ENCODE data around the gene CFB.
"Not testable (repeated sequence)": the region's sequence is repeated elsewhere in the genome, so short reads cannot be mapped to it uniquely, and the experiment has no call there.

Gene CFB

GRCh38 chr6:31978831-31979230 is 32.9 kb downstream of the CFB start:
- no peak for TF ChIP-seq CTCF (IDR thresholded peaks at IDR 0.05; ENCODE audit: low read depth, low read length, missing control alignments)
- no peak overlapping the region for H3K4me3 ChIP-seq (replicated peaks; ENCODE audit: low read depth, low read length)
- no peak for DNase-seq (ENCODE audit: extremely low read depth, low read depth)

- no peak for DNase-seq (ENCODE audit: extremely low read depth, low read depth)
- H3K4me3 ChIP-seq (replicated peaks; ENCODE audit: low read depth, low read length) = no peak overlapping the region
- TF ChIP-seq CTCF (IDR thresholded peaks at IDR 0.05; ENCODE audit: low read depth, low read length, missing control alignments) = no peak
Measured at GRCh38 chr6:31979238-31979898, 33.5 kb downstream of the CFB start.

- not testable (repeated sequence) for DNase-seq (ENCODE audit: extremely low read depth, low read depth); H3K4me3 ChIP-seq (replicated peaks; ENCODE audit: low read depth, low read length)
Measured at GRCh38 chr6:31980195-31980876, 34.4 kb downstream of the CFB start.

GRCh38 chr6:31980998-31981397 is 35.1 kb downstream of the CFB start:
- not testable (repeated sequence) for H3K4me3 ChIP-seq (replicated peaks; ENCODE audit: low read depth, low read length); DNase-seq (ENCODE audit: extremely low read depth, low read depth)

DNA sequence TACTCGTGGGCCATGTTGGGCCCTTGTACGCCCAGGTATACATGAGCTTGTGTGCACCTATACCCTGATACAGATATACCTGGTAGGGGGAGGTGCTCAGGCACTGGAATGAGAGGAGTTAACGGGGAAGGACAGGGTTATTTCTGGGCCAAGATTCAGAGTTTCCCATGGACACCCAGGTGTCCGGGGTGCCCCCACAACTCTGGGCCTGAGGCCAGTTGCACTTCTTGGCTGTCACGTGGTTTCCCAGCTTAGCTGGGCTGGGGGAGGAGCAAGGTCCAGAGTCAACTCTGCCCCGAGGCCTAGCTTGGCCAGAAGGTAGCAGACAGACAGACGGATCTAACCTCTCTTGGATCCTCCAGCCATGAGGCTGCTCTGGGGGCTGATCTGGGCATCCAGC is 35.8 kb downstream of the CFB start, which contains the start of gene C4A:
TSS of gene C4A (plus strand) at position 314 of the 400 bp plus-strand sequence. CDS start at position 365, 51 bp downstream.
- DNase-seq (ENCODE audit: extremely low read depth, low read depth); H3K4me3 ChIP-seq (replicated peaks; ENCODE audit: low read depth, low read length): not testable (repeated sequence)

DNA sequence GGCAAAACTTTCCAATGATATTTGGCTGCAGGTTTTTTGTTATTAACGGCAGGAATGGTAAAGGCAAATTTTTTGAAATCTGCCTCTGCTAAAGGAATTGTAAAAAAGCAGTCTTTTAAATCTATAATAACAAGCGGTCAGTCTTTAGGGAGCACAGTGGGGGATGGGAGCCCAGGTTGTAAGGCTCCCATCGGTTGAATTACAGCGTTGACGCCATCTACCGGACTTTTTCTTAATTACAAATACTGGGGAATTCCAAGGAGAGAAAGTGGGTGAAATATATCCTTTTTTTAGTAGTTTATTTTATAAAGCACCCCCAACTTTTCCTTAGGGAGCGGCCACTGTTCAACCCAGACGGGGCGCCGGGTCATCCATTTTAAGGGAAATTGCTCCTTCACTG is 43.5 kb downstream of the CFB start:
- not testable (repeated sequence) for H3K4me3 ChIP-seq (replicated peaks; ENCODE audit: low read depth, low read length); DNase-seq (ENCODE audit: extremely low read depth, low read depth)

- H3K4me3 ChIP-seq (replicated peaks; ENCODE audit: low read depth, low read length); DNase-seq (ENCODE audit: extremely low read depth, low read depth): not testable (repeated sequence)
Measured at GRCh38 chr6:31994421-31994820, 48.5 kb downstream of the CFB start.

DNA sequence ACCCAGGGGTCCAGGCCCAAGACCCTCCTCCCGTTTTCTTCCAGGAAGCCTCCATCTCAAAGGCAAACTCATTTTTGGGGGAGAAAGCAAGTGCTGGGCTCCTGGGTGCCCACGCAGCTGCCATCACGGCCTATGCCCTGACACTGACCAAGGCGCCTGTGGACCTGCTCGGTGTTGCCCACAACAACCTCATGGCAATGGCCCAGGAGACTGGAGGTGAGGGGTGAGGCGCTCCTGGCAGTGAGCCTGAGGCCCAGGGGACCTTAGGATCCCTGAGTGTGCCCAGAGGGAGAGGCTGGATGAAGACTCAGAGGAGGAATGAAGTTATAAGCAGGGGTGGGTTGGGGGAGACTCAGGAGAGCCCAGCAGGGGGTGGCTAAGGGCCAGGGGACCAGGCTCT is 50.5 kb downstream of the CFB start:
- DNase-seq (ENCODE audit: extremely low read depth, low read depth); H3K4me3 ChIP-seq (replicated peaks; ENCODE audit: low read depth, low read length): not testable (repeated sequence)
